Calu3 (cell line): ENCODE data around the gene MAP1S. TPM values are rescaled to one million over a fixed set of nuclear protein-coding genes. Genes with fewer than 3 reads are reported as not detected.

ENCODE experiments used
- BruUV-seq: library from RNA; stranded (reverse); fragments of 400-500 nt; replicated peaks from 2 replicates; lab custom pipeline; 2021; lab: Mats Ljungman, UMichigan
- CTCF ChIA-PET: fragments of 300-600 bp; sonication (Branson Sonifier 250); formaldehyde crosslinking; loops from one replicate; lab custom pipeline; 2022; ENCODE audit warnings: antibody characterized with exemption; lab: Charles Lee
- DNase-seq: peaks from one replicate; pipeline ENCODE4 v3.0.0; 2022
- H3K27ac Mint-ChIP-seq: one replicate; pipeline ENCODE4 v1.8.0; 2022; ENCODE audit warnings: mixed read lengths; ENCODE audit not compliant: unreplicated experiment
- H3K27me3 Mint-ChIP-seq: one replicate; pipeline ENCODE4 v1.8.0; 2022; ENCODE audit warnings: mixed read lengths; ENCODE audit not compliant: unreplicated experiment
- H3K36me3 Mint-ChIP-seq: one replicate; pipeline ENCODE4 v1.8.0; 2022; ENCODE audit warnings: mild to moderate bottlenecking, moderate library complexity, mixed read lengths; ENCODE audit not compliant: insufficient read depth, unreplicated experiment
- H3K4me1 Mint-ChIP-seq: one replicate; pipeline ENCODE4 v1.8.0; 2022; ENCODE audit warnings: mild to moderate bottlenecking, low read depth, mixed read lengths; ENCODE audit not compliant: unreplicated experiment
- H3K4me3 Mint-ChIP-seq: one replicate; pipeline ENCODE4 v1.8.0; 2022; ENCODE audit warnings: mild to moderate bottlenecking, low read depth, moderate library complexity, mixed read lengths; ENCODE audit not compliant: unreplicated experiment
- H3K9me3 Mint-ChIP-seq: one replicate; pipeline ENCODE4 v1.8.0; 2022; ENCODE audit warnings: low read depth, mixed read lengths; ENCODE audit not compliant: unreplicated experiment
- intact Hi-C: fragments of 100-400 bp; cut with micrococcal nuclease; formaldehyde crosslinking; loops from one replicate; pipeline ENCODE4 v1.10.0; 2022; ENCODE audit not compliant: unreplicated experiment
- total RNA-seq: library from RNA; stranded (reverse); gene quantifications from 2 replicates; pipeline ENCODE4 v1.2.3, GENCODE V29; 2022
- TF ChIP-seq, protein P1 (sequence below): fragments of 200-600 bp; IDR thresholded peaks from one replicate; pipeline ENCODE4 v1.8.0; 2022; ENCODE audit warnings: antibody characterized with exemption; ENCODE audit not compliant: unreplicated experiment

The MAP1S gene
- total RNA-seq, 1 experiment from 2014 or later: 57.1 TPM

DNA sequence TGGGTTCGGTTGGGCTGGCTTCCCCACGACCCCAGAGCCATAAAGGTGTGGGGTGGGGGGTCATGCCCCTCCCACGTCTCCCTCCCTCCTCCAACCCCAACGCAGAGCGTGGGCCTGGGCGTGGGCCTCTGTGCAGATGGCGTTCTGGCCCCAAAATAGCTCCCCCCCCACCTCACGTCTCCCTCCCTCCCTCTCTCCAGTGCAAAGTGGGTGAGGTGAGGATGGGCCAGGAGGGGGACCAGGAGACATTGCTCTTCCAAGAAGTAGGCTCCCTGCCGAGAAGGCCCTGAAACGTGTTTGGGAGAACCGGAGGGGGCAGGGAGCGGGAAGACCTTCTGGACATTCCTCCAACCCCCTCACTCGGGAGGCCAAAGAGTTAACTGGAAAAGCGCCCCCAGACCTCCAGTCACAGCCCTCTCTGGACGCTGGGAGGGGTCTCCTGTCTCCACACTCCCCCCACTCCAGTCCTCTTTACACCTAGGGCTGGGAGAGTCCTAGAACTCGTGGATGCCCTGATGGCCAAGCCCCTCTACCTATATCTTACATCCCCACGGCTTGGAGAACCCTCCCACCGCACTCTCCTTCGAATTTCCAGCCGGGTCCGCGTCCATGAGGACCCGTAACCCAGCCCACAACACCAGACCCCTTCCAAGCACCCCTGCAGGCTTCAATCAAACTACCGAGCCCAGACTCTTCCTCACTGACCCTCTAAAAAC lies 32.0 kb upstream of the MAP1S start:
- Mint-ChIP-seq H3K4me1 (peaks cover 17% of the 10 kb centered on the region), H3K4me3 (peak overlapping the region; percentile 10), H3K36me3 (no peaks in the 10 kb centered on the region), H3K9me3 (no peaks in the 10 kb centered on the region), H3K27me3 (peaks cover 67% of the 10 kb centered on the region), H3K27ac (no peak overlapping the region)
- CTCF ChIA-PET: no interaction called here
- BruUV-seq: no TSS peak
- TF ChIP-seq, protein P1, sequence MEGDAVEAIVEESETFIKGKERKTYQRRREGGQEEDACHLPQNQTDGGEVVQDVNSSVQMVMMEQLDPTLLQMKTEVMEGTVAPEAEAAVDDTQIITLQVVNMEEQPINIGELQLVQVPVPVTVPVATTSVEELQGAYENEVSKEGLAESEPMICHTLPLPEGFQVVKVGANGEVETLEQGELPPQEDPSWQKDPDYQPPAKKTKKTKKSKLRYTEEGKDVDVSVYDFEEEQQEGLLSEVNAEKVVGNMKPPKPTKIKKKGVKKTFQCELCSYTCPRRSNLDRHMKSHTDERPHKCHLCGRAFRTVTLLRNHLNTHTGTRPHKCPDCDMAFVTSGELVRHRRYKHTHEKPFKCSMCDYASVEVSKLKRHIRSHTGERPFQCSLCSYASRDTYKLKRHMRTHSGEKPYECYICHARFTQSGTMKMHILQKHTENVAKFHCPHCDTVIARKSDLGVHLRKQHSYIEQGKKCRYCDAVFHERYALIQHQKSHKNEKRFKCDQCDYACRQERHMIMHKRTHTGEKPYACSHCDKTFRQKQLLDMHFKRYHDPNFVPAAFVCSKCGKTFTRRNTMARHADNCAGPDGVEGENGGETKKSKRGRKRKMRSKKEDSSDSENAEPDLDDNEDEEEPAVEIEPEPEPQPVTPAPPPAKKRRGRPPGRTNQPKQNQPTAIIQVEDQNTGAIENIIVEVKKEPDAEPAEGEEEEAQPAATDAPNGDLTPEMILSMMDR: no peak
- intact Hi-C loops: no loop called here
- DNase-seq: no peak

DNA sequence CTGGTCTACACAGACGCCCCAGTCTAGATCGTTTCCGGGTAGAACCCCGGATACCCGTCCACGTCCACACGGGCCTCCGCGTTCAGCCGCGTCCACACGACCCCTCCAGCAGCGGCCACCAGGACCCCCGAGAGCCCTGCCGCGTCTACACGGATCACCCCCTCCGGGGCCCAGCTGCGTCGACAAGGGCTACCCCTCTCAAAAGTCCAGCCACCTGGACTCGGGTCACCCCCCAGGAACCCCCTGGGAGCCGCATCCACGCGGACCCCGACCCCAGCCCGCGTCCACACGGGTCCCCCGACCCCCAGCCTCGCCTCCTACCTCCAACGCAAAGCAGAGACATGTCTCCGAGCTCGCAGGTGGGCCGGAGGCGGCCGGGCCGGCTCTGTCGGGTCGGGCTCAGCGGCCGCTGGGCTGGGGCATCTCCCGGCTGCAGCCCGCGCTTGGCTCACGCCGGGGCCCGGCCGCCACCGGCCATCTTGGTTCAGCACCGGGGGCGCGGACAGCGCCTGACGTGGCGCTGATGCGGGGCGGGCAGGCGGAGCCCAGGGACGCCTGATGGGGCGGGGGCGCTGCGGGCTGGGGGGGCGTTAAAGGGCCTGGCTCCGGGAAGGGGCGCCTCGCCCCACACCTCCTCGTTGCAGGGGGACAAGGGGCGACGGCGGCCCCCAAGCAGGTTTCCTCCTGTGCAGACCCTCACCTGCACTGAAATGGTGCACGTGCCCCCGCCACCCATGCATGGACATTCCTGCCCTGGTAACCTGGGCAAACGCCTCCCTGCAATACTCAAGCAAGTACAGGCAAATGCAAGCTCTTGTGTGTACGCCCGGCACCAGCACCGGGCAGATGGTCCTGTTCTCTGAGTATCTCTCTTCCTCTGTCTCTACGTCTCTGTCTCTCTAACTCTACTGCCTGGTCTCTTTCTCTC lies 31.2 kb upstream of the MAP1S start, which contains the start of gene UNC13A:
UNC13A (minus strand) TSS at position 498 of the 928 bp plus-strand sequence; CDS start at position 343, 155 bp downstream.
- H3K36me3 Mint-ChIP-seq: no peaks in the 10 kb centered on the region
- CTCF ChIA-PET: interaction anchor here (0.6 to 0.7 kb wide), 2 partner anchors 10 to 20 kb away, joined by 4 to 5 read pairs; no protein-coding TSS in a partner anchor
- peak; percentile 67 for DNase-seq
- peak within 1 kb of the TSS; percentile 20 for H3K4me3 Mint-ChIP-seq
- BruUV-seq: no TSS peak
- no peaks in the 10 kb centered on the region for H3K9me3 Mint-ChIP-seq
- peaks cover 67% of the 10 kb centered on the region for H3K27me3 Mint-ChIP-seq
- TF ChIP-seq, protein P1: no peak
- intact Hi-C loops: no loop called here
- H3K4me1 Mint-ChIP-seq: peaks cover 17% of the 10 kb centered on the region
- no peak within 1 kb of the TSS for H3K27ac Mint-ChIP-seq

DNA sequence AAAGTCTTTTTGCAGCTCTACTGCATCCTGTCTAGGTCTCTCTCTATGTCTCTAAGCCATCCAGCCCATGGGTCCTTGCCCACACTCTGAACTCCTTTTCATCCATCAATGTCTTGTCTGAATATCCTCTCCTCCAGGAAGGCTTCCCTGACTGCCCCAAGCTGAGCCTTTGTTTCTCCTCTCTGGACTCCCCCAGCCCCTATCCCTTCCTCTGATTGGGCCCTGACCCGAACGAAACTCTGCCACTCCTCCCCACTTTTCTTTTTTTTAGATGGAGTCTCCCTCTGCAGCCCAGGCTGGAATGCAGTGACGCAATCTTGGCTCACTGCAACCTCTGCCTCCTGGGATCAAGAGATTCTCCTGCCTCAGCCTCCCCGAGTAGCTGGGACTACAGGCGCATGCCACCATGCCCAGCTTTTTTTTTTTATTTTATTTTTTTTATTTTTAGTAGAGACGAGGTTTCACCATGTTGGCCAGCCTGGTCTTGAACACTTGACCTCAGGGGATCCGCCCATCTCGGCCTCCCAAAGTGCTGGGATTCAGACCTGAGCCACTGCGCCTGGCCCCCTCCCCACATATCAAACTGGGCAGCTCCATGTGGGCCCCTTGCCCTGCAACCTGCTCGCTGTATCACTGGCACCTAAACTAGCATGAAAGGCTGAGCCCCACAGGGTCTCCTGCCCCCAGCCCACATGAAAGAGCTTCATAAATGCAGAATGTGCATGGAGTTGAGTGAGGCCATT lies 30.3 kb upstream of the MAP1S start:
- CTCF ChIA-PET: interaction anchor here (0.7 kb wide), 1 partner anchor 9 kb away, joined by 4 read pairs; no protein-coding TSS in a partner anchor
- peaks cover 68% of the 10 kb centered on the region for H3K27me3 Mint-ChIP-seq
- no TSS peak for BruUV-seq
- TF ChIP-seq, protein P1: no peak
- no peak for DNase-seq
- intact Hi-C loops: no loop called here
- H3K4me3 Mint-ChIP-seq: peak overlapping the region; percentile 20
- peaks cover 17% of the 10 kb centered on the region for H3K4me1 Mint-ChIP-seq
- no peaks in the 10 kb centered on the region for H3K36me3 Mint-ChIP-seq
- H3K27ac Mint-ChIP-seq: no peak overlapping the region
- no peaks in the 10 kb centered on the region for H3K9me3 Mint-ChIP-seq

DNA sequence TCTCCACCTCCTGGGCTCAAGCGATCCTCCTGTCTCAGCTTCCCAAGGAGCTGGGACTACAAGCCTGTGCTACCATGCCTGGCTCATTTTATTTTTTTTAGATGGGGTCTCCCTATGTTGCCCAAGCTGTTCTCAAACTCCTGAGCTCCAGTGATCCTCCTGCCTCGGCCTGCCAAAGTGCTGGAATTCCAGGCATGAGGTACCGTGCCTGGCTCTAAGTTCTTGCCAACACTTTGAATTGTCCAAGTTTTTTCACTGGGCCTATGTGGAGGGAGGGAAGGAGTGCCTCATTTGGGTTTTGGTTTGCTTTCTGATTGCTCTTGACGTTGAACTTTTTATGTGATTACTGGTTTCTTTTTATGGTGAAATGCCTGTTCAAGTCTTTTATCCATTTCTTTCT lies 26.7 kb upstream of the MAP1S start:
- DNase-seq: no peak
- Mint-ChIP-seq H3K36me3 (no peaks in the 10 kb centered on the region), H3K9me3 (no peaks in the 10 kb centered on the region), H3K27ac (no peak overlapping the region), H3K27me3 (peaks cover 86% of the 10 kb centered on the region), H3K4me1 (peaks cover 14% of the 10 kb centered on the region), H3K4me3 (no peak overlapping the region)
- CTCF ChIA-PET: interaction anchor here (0.6 kb wide), 1 partner anchor 19 kb away, joined by 4 read pairs; no protein-coding TSS in a partner anchor
- intact Hi-C loops: no loop called here
- TF ChIP-seq, protein P1: no peak
- no TSS peak for BruUV-seq
